Chondrocyte (in vitro differentiated cells): ENCODE data around the gene MICB. TPM values are rescaled to one million over a fixed set of nuclear protein-coding genes. Genes with fewer than 3 reads are reported as not detected.

ENCODE experiments used
- DNase-seq: peaks from one replicate; pipeline ENCODE4 v3.0.0; 2021; ENCODE audit warnings: mixed read lengths, low spot score
- H3K27ac Mint-ChIP-seq: one replicate; pipeline ENCODE4 v1.8.0; 2021; ENCODE audit warnings: mild to moderate bottlenecking, moderate library complexity, mixed read lengths; ENCODE audit not compliant: unreplicated experiment
- H3K27me3 Mint-ChIP-seq: 2 replicates; pipeline ENCODE4 v1.8.0; 2021; ENCODE audit warnings: low read depth, mixed read lengths
- H3K36me3 Mint-ChIP-seq: 2 replicates; pipeline ENCODE4 v1.8.0; 2021; ENCODE audit warnings: low read depth, mixed read lengths
- H3K4me1 Mint-ChIP-seq: 2 replicates; pipeline ENCODE4 v1.8.0; 2021; ENCODE audit warnings: low read depth, mild to moderate bottlenecking, mixed read lengths
- H3K4me3 Mint-ChIP-seq: one replicate; pipeline ENCODE4 v1.8.0; 2021; ENCODE audit warnings: mild to moderate bottlenecking, moderate library complexity, mixed read lengths; ENCODE audit not compliant: unreplicated experiment
- H3K9me3 Mint-ChIP-seq: 2 replicates; pipeline ENCODE4 v1.8.0; 2021; ENCODE audit warnings: low read depth, mixed read lengths
- total RNA-seq: library from RNA; stranded (reverse); gene quantifications from 3 replicates; pipeline ENCODE4 v1.2.1, GENCODE V29; 2021
- TF ChIP-seq, protein P1 (sequence below): fragments of 200-600 bp; sonication (generic); IDR thresholded peaks from 2 replicates; pipeline ENCODE4 v1.5.0; 2021; ENCODE audit warnings: antibody characterized with exemption, mild to moderate bottlenecking, moderate library complexity

Gene MICB
- total RNA-seq, 1 donor from 2014 or later = 7.8 TPM

DNA sequence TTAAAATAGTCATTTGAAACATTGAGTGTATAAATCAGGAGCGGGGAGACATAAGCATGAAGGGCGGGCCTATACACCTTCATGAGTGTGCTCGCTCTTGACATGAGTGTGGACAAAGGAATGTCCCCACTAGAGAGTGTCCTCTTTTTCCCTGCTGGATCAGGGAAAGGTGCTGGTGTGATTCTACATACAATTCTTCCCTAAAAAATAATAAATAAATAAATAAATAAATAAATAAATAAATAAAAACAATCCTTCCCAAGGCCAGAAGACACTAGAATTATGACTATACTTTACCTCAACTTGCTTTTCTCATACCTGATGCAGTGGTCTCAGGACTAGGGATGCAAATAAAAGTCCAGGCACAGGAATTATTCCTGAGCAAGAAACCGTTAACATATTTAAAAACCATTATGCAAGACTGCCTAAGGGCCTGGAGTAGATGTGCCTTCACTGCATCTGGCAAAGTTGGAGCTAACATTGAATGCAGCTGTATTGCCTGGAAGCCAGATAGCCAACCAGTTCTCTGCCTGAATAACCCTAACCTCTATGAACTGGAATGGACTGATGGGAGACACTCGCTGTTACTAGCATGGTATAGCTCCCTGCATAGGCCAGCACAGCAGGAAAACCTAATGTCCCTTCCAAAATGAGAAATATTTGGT, 37.5 kb upstream of the MICB start:
- DNase-seq = no peak
- Mint-ChIP-seq H3K9me3 (no peaks in the 10 kb centered on the region), H3K27ac (no peak overlapping the region), H3K27me3 (peaks cover 13% of the 10 kb centered on the region), H3K4me3 (no peak overlapping the region), H3K4me1 (peaks cover 3% of the 10 kb centered on the region), H3K36me3 (no peaks in the 10 kb centered on the region)
- TF ChIP-seq, protein P1, sequence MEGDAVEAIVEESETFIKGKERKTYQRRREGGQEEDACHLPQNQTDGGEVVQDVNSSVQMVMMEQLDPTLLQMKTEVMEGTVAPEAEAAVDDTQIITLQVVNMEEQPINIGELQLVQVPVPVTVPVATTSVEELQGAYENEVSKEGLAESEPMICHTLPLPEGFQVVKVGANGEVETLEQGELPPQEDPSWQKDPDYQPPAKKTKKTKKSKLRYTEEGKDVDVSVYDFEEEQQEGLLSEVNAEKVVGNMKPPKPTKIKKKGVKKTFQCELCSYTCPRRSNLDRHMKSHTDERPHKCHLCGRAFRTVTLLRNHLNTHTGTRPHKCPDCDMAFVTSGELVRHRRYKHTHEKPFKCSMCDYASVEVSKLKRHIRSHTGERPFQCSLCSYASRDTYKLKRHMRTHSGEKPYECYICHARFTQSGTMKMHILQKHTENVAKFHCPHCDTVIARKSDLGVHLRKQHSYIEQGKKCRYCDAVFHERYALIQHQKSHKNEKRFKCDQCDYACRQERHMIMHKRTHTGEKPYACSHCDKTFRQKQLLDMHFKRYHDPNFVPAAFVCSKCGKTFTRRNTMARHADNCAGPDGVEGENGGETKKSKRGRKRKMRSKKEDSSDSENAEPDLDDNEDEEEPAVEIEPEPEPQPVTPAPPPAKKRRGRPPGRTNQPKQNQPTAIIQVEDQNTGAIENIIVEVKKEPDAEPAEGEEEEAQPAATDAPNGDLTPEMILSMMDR = no peak

GRCh38 chr6:31462026-31462963, 35.6 kb upstream of the MICB start:
- H3K4me3 Mint-ChIP-seq = no peak overlapping the region
- no peaks in the 10 kb centered on the region for H3K9me3 Mint-ChIP-seq
- DNase-seq = no peak
- H3K36me3 Mint-ChIP-seq = no peaks in the 10 kb centered on the region
- H3K27ac Mint-ChIP-seq = no peak overlapping the region
- H3K4me1 Mint-ChIP-seq = peaks cover 3% of the 10 kb centered on the region
- TF ChIP-seq, protein P1 = no peak
- peaks cover 8% of the 10 kb centered on the region for H3K27me3 Mint-ChIP-seq

- peaks cover 8% of the 10 kb centered on the region for H3K27me3 Mint-ChIP-seq
- H3K36me3 Mint-ChIP-seq = no peaks in the 10 kb centered on the region
- peaks cover 3% of the 10 kb centered on the region for H3K4me1 Mint-ChIP-seq
- TF ChIP-seq, protein P1 = no peak
- H3K4me3 Mint-ChIP-seq = peak overlapping the region; percentile 21
- no peak overlapping the region for H3K27ac Mint-ChIP-seq
- no peaks in the 10 kb centered on the region for H3K9me3 Mint-ChIP-seq
- DNase-seq = no peak
Observed at GRCh38 chr6:31462964-31463870, 34.7 kb upstream of the MICB start.

DNA sequence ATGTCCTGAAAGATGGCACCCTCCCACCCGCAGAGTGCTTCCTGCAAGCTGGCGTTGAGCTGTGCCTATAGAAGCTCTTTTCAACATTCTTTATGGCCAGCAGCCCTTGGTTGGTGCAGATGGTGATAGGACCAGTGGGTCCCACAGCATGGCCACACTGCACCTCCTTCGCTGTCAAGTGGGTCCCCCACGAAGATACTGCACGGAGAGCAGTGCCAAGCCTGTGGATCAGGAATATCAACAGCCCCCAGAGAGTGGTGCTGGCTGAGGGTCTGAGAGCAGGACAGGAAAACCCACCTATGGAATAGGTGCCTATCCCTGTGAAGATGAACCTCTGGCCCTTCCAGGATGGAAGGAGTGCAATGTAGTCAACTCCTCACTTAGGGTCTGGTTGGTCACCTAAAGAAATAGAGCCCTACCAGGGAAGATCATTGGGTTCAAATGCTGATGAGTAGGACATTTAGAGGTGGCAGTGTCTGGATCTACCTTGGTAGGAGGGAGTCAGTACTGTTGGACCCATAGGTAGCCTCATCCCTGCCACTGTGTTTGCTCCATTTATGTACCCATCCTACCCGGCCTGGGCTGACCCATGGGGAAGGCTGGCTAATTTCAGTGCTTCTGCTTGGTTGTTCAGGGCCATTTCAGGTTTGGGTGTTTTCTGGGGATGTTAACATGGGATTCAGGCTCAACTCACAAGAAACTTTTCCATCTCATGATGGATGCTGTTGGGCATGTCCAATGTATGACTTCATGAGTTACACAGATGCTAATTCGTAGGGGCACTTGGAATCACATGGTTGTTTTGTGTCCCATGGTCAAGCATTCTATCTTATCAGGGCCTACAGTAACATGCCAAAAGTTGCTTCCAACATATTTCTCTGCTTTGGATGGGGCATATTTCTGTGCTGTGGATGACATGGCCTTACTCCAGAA, 33.4 kb upstream of the MICB start:
- H3K36me3 Mint-ChIP-seq = no peaks in the 10 kb centered on the region
- peaks cover 3% of the 10 kb centered on the region for H3K4me1 Mint-ChIP-seq
- H3K27me3 Mint-ChIP-seq = peaks cover 8% of the 10 kb centered on the region
- TF ChIP-seq, protein P1 = no peak
- no peak overlapping the region for H3K4me3 Mint-ChIP-seq
- no peak overlapping the region for H3K27ac Mint-ChIP-seq
- H3K9me3 Mint-ChIP-seq = no peaks in the 10 kb centered on the region
- DNase-seq = no peak
